DND-41 (cell line): ENCODE measurements around the gene MYOF.

Experiments used
- EZH2 ChIP-seq: IDR thresholded peaks from 3 replicates; pipeline ENCODE4 v1.6.1; 2012; ENCODE audit warnings: borderline replicate concordance, low read depth, mild to moderate bottlenecking, moderate library complexity, low read length, inconsistent platforms; ENCODE audit not compliant: severe bottlenecking
- TF ChIP-seq, protein P1 (sequence below): IDR thresholded peaks from 2 replicates; pipeline ENCODE4 v1.5.1; 2012; ENCODE audit warnings: borderline replicate concordance, low read length, moderate library complexity, mild to moderate bottlenecking; ENCODE audit not compliant: poor library complexity, severe bottlenecking; ENCODE audit errors: extremely low read depth

DNA sequence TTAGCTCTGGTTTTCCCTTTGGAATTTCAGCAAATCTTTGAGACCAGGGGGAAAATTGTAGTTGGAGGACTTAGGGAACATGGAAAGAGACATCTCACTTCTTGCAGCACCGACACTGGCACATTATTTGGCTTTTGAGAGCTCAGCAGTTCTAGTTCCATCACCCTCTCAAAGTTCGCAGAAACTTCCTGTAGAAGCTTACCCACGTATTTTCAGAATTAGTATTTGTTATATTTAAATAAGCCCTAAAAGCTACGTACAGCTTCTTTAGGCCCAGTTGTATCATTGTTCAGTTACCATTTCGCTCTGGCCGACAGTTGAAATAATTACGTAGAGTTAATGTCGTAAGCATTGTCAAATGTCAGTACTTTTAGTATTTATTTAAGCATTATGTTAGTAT is 27.7 kb upstream of the MYOF start:
- TF ChIP-seq, protein P1, sequence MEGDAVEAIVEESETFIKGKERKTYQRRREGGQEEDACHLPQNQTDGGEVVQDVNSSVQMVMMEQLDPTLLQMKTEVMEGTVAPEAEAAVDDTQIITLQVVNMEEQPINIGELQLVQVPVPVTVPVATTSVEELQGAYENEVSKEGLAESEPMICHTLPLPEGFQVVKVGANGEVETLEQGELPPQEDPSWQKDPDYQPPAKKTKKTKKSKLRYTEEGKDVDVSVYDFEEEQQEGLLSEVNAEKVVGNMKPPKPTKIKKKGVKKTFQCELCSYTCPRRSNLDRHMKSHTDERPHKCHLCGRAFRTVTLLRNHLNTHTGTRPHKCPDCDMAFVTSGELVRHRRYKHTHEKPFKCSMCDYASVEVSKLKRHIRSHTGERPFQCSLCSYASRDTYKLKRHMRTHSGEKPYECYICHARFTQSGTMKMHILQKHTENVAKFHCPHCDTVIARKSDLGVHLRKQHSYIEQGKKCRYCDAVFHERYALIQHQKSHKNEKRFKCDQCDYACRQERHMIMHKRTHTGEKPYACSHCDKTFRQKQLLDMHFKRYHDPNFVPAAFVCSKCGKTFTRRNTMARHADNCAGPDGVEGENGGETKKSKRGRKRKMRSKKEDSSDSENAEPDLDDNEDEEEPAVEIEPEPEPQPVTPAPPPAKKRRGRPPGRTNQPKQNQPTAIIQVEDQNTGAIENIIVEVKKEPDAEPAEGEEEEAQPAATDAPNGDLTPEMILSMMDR = no peak
- no peak for TF ChIP-seq EZH2
